ENCODE measurements around the gene AARS2.

The AARS2 gene

DNA sequence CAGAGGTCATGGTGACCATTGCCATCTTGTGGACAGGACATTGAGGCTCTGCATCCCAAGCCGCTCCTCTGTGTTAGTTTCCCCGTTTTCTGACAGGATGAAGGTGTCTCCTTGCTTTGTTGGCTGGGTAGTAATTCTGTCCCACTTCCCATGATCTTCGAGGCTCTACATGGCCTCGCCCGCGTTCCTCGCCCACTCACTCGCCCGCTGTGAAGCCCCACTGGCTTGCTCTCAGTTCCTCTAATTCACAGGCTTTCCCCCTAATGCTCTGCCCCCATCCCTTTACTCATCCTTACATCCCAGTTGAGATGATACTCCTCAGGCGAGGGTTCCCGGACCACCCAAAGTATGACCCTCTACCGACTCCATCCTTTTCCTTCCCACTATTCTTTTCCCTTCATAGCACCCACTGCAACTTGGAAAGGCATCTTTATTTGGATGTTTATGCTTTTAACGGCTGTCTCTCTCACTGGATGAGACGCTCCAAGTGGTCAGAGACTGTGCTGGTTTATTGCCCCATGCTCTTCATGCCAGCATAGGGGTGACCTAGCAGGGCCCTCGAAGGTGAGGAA is 55.3 kb downstream of the AARS2 start:
- peak overlapping the region; percentile 49 for H3K27ac ChIP-seq (ENCODE audit: low read length)
- peak overlapping the region; percentile 45 to 71 for H3K4me3 ChIP-seq (ENCODE audit: low read depth in 1 of 2, low read length in 2 of 2)
- no peaks in the 10 kb centered on the region for H3K9me3 ChIP-seq (ENCODE audit: control insufficient read depth in 1 of 2, low read length in 2 of 2)
- H3K4me1 ChIP-seq (ENCODE audit: control insufficient read depth in 1 of 2, insufficient read depth in 2 of 2, low read length in 2 of 2), result peaks cover 9 to 45% of the 10 kb centered on the region in 2 donors
- peaks cover 33 to 39% of the 10 kb centered on the region in 2 donors for H3K36me3 ChIP-seq (ENCODE audit: control insufficient read depth in 1 of 2, insufficient read depth in 2 of 2, low read length in 2 of 2)
- H3K27me3 ChIP-seq (ENCODE audit: low read depth, low read length), result no peaks in the 10 kb centered on the region

DNA sequence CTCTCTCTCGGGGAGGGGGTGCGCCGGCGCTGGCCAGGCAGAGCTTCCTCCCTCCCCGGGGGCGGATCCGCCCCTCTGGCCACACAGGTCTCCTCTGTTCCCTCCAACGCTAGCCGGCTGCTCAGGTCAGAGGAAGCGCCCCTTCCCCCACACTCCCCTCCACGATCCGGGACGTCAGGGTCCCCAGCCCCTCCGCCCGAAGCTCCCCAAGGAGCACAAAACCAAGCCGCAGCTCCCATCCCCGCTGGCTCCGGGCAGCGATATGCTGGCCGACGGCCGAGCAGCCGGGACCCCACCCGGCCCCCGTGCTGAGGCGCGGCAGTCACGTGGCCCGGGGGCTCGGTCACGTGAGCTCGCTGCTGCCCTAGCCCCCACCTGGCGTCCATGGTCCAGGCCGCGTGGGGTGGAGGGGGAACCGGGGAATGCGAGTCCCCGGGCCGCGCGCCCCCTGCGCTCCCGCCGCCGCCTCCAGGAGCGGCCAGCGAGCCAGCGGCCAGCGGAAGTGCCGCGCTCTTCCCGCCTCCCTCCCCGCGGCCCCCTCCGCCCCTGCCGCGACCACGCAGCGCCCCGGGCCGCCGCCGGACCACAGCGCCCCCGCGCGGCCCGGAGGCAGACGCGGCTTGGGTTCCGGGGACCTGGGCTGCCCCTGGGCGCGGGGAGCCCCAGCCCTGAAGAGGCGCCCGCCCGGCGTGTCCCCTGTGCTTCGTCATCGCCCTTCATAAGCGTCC is 56.0 kb downstream of the AARS2 start, which contains the start of gene SLC35B2:
SLC35B2 (minus strand) TSS at position 504 of the 728 bp plus-strand sequence; CDS start at position 386, 118 bp downstream.
- Histone ChIP-seq H3K27ac (ENCODE audit: low read length) (peak within 1 kb of the TSS; percentile 49), H3K4me1 (ENCODE audit: control insufficient read depth in 1 of 2, insufficient read depth in 2 of 2, low read length in 2 of 2) (peaks cover 9 to 41% of the 10 kb centered on the region in 2 donors), H3K36me3 (ENCODE audit: control insufficient read depth in 1 of 2, insufficient read depth in 2 of 2, low read length in 2 of 2) (peaks cover 39 to 43% of the 10 kb centered on the region in 2 donors)

DNA sequence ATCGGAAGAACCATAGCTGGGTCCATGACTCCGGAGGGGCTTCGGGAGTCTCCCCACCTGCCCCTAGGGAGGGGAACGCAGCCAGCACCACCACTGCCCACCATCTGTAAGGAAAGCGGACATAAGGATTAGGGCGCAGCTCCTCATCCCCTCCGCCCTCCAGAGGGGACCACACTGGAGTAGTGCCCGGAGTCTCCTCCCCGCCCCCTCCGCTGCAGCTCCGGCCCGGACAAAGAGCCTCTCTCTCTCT is 56.4 kb downstream of the AARS2 start:
- H3K27me3 ChIP-seq (ENCODE audit: low read depth, low read length), result no peaks in the 10 kb centered on the region
- H3K27ac ChIP-seq (ENCODE audit: low read length), result peak overlapping the region; percentile 34
- H3K4me3 ChIP-seq (ENCODE audit: low read depth in 1 of 2, low read length in 2 of 2), result peak overlapping the region; percentile 70 to 71
- H3K9me3 ChIP-seq (ENCODE audit: control insufficient read depth in 1 of 2, low read length in 2 of 2), result no peaks in the 10 kb centered on the region
- peaks cover 9 to 38% of the 10 kb centered on the region in 2 donors for H3K4me1 ChIP-seq (ENCODE audit: control insufficient read depth in 1 of 2, insufficient read depth in 2 of 2, low read length in 2 of 2)
- peaks cover 44 to 47% of the 10 kb centered on the region in 2 donors for H3K36me3 ChIP-seq (ENCODE audit: control insufficient read depth in 1 of 2, insufficient read depth in 2 of 2, low read length in 2 of 2)

More for the DNA sequence above, 56.0 kb downstream of the AARS2 start, which contains the start of gene SLC35B2:
- H3K4me3 ChIP-seq (ENCODE audit: low read depth in 1 of 2, low read length in 2 of 2), result peak within 1 kb of the TSS; percentile 70 to 71
- H3K9me3 ChIP-seq (ENCODE audit: control insufficient read depth in 1 of 2, low read length in 2 of 2), result no peaks in the 10 kb centered on the region
- no peaks in the 10 kb centered on the region for H3K27me3 ChIP-seq (ENCODE audit: low read depth, low read length)

DNA sequence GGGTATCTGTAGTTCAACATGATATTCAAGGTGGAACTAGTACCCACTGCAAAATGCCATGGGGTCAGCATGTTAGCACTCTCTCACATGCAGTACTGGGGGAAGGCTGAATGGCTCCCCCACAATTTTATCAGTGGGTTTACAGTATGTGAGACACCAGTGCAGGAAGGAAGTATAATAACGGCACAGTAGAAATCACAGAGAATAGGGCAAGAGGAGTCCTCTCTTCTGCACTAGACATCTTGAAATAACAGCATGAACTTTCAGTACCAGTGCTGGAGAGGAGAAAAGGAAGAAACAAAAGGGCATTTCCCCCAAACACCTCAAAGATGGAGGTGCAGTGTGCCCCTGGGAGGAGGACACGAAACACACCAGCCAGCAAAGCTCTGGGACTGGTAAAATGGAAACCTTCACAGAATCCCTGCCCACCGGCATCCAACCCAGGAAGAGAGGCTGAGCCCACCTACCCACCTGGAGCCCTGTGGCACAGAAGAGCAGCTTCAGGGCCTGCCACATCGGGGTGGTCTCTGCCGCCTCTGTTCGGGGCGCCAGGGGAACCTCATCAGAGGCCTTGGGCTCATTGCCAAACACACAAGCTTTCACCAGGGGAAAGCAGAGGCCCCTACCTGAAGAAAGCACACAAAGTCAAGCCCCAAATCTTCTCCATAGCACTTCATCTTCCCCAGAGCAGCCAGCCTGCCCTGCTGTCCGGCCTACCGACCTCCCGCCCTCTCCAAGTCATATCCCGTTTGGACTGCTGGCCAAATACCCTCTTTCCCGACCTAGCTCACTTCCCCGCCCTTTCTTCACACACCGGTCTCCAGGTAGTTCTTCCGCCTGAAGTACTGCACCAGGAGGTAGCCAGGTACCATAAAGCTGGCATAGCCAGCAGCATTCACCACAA is 57.0 kb downstream of the AARS2 start:
- no peaks in the 10 kb centered on the region for H3K9me3 ChIP-seq (ENCODE audit: control insufficient read depth in 1 of 2, low read length in 2 of 2)
- peaks cover 9 to 38% of the 10 kb centered on the region in 2 donors for H3K4me1 ChIP-seq (ENCODE audit: control insufficient read depth in 1 of 2, insufficient read depth in 2 of 2, low read length in 2 of 2)
- no peaks in the 10 kb centered on the region for H3K27me3 ChIP-seq (ENCODE audit: low read depth, low read length)
- peak overlapping the region; percentile 34 for H3K27ac ChIP-seq (ENCODE audit: low read length)
- peak overlapping the region; percentile 70 to 71 for H3K4me3 ChIP-seq (ENCODE audit: low read depth in 1 of 2, low read length in 2 of 2)
- H3K36me3 ChIP-seq (ENCODE audit: control insufficient read depth in 1 of 2, insufficient read depth in 2 of 2, low read length in 2 of 2), result peaks cover 50 to 53% of the 10 kb centered on the region in 2 donors

DNA sequence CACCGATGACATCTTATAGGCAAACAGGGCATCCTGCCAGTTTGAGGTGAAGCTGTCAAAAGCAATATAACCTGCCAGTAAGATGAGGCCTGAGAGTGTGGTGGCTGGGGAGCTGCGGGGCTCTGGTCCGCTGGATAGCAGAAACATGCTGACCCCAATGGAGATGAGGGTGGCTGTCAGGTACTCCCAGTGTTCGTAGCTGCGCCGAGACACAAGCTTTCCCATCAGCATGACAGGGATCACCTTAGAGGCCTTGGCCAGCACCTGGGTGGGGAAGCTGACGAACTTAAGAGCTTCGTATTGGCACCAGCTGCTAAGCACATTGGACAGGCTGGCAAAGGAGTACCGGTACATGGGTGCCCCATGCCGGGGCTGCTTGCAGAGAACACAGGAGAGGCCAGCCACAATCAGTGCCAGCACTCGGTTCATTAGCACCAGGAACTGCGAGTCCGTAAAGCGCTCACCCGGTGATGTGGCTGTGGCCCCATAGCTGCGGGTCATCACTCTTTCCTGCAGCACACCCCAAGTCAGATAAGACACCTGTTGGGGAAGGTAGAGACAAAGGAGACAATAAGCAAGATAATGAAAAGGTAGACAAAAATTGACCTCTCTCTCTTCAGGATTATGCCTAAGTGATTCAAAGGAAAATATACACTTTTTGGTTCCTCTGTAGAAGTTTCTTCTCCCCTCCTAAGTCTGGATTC is 57.9 kb downstream of the AARS2 start:
- Histone ChIP-seq H3K36me3 (ENCODE audit: control insufficient read depth in 1 of 2, insufficient read depth in 2 of 2, low read length in 2 of 2) (peaks cover 58 to 59% of the 10 kb centered on the region in 2 donors), H3K4me1 (ENCODE audit: control insufficient read depth in 1 of 2, insufficient read depth in 2 of 2, low read length in 2 of 2) (peaks cover 9 to 43% of the 10 kb centered on the region in 2 donors), H3K4me3 (ENCODE audit: low read depth in 1 of 2, low read length in 2 of 2) (no peak overlapping the region), H3K27ac (ENCODE audit: low read length) (no peak overlapping the region), H3K9me3 (ENCODE audit: control insufficient read depth in 1 of 2, low read length in 2 of 2) (no peaks in the 10 kb centered on the region), H3K27me3 (ENCODE audit: low read depth, low read length) (no peaks in the 10 kb centered on the region)

DNA sequence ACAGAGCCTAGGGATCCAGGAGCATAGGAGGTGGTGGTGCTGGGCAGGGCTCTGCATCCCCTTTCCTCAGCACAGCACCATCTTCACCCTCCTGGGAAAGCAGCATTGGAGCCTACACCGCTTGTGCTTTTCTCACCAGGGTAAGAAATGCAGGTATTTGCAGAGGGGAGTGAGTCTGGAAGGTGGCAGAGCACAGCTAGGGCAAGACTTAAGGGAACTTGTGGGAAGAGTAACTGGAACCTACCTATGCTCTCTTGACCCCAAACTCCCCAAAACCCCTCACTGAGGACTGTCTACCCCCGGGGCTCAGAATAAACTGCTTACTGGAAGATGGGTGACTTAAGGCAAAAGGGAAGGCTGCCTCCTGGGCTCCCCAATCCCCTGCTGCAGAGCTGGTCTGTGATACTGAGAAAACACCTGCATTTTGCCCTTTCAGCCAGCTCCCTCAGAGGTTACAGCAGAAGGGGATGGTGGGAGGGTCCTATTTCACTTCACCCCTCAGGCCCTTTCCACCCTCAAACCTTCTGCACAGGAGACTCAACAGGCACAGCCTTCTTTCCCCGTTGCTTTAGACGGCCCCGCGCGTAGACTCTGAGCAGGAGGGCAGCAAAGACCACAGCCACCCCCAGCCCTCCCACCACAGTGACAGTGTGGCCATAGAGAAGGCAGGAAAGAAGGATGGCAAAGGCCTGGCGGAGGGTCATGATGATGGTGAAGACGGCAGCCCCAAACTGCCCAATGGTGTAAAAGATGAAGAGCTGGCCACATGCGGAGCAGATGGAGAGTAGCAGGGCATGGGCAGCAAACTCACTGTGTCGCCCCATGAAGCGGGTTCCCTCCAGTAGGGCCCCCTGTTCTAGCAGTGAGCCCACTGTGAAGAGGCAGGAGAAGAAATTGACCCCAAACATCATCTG is 58.7 kb downstream of the AARS2 start:
- Histone ChIP-seq H3K4me1 (ENCODE audit: control insufficient read depth in 1 of 2, insufficient read depth in 2 of 2, low read length in 2 of 2) (peaks cover 9 to 48% of the 10 kb centered on the region in 2 donors), H3K27me3 (ENCODE audit: low read depth, low read length) (no peaks in the 10 kb centered on the region), H3K9me3 (ENCODE audit: control insufficient read depth in 1 of 2, low read length in 2 of 2) (no peaks in the 10 kb centered on the region), H3K36me3 (ENCODE audit: control insufficient read depth in 1 of 2, insufficient read depth in 2 of 2, low read length in 2 of 2) (peaks cover 59 to 60% of the 10 kb centered on the region in 2 donors), H3K27ac (ENCODE audit: low read length) (no peak overlapping the region), H3K4me3 (ENCODE audit: low read depth in 1 of 2, low read length in 2 of 2) (no peak overlapping the region)

DNA sequence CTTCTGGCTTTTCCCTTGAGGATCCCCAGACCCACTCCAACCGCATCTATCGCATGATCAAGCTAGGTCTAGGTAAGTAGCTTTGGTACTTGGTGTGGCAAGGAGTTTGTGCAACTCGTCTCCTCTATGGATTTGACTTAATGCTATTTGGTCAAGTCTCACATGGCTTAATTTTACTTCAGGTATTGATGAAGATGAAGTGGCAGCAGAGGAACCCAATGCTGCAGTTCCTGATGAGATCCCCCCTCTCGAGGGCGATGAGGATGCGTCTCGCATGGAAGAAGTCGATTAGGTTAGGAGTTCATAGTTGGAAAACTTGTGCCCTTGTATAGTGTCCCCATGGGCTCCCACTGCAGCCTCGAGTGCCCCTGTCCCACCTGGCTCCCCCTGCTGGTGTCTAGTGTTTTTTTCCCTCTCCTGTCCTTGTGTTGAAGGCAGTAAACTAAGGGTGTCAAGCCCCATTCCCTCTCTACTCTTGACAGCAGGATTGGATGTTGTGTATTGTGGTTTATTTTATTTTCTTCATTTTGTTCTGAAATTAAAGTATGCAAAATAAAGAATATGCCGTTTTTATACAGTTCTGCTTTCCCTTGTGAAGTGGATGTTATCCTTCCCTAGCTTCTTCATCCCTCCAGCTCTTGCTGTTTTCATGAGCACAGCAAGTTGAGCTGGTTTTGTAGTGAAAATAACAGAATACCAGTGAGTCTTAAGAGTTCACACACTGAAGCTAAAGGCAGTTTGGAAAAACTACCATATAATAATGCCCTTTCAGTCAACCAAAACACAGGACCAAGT is 59.6 kb downstream of the AARS2 start:
- Histone ChIP-seq H3K27ac (ENCODE audit: low read length) (no peak overlapping the region), H3K27me3 (ENCODE audit: low read depth, low read length) (no peaks in the 10 kb centered on the region), H3K4me3 (ENCODE audit: low read depth in 1 of 2, low read length in 2 of 2) (no peak overlapping the region), H3K4me1 (ENCODE audit: control insufficient read depth in 1 of 2, insufficient read depth in 2 of 2, low read length in 2 of 2) (peaks cover 12 to 58% of the 10 kb centered on the region in 2 donors), H3K9me3 (ENCODE audit: control insufficient read depth in 1 of 2, low read length in 2 of 2) (no peaks in the 10 kb centered on the region), H3K36me3 (ENCODE audit: control insufficient read depth in 1 of 2, insufficient read depth in 2 of 2, low read length in 2 of 2) (peaks cover 65 to 68% of the 10 kb centered on the region in 2 donors)

DNA sequence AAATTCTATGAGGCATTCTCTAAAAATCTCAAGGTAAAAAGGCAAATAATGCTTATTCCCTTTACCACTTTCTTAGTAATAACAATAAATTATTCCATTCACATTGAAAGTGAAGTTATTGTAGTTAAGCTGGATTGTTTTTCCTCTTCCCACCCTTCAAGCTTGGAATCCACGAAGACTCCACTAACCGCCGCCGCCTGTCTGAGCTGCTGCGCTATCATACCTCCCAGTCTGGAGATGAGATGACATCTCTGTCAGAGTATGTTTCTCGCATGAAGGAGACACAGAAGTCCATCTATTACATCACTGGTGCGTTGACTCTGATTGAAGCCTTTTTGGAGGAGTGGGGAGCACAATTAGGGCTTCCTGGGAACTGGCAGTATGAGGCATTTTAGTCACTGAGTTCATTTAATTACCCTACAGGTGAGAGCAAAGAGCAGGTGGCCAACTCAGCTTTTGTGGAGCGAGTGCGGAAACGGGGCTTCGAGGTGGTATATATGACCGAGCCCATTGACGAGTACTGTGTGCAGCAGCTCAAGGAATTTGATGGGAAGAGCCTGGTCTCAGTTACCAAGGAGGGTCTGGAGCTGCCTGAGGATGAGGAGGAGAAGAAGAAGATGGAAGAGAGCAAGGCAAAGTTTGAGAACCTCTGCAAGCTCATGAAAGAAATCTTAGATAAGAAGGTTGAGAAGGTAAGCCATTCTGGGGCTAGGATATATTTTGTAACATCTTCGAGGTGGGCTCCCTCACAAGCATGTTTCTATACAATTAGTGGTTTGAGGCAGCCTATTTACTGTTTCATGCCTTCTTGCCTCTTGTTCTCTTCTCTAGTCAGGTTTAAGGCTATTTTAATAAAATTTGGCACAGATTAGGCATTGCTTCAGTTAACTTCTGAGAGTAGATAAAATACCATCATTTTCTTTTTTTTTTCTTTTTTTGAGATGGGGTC is 61.3 kb downstream of the AARS2 start:
- H3K4me3 ChIP-seq (ENCODE audit: low read depth in 1 of 2, low read length in 2 of 2), result no peak overlapping the region
- H3K27me3 ChIP-seq (ENCODE audit: low read depth, low read length), result no peaks in the 10 kb centered on the region
- H3K36me3 ChIP-seq (ENCODE audit: control insufficient read depth in 1 of 2, insufficient read depth in 2 of 2, low read length in 2 of 2), result peaks cover 64 to 75% of the 10 kb centered on the region in 2 donors
- no peaks in the 10 kb centered on the region for H3K9me3 ChIP-seq (ENCODE audit: control insufficient read depth in 1 of 2, low read length in 2 of 2)
- no peak overlapping the region for H3K27ac ChIP-seq (ENCODE audit: low read length)
- H3K4me1 ChIP-seq (ENCODE audit: control insufficient read depth in 1 of 2, insufficient read depth in 2 of 2, low read length in 2 of 2), result peaks cover 13 to 54% of the 10 kb centered on the region in 2 donors

DNA sequence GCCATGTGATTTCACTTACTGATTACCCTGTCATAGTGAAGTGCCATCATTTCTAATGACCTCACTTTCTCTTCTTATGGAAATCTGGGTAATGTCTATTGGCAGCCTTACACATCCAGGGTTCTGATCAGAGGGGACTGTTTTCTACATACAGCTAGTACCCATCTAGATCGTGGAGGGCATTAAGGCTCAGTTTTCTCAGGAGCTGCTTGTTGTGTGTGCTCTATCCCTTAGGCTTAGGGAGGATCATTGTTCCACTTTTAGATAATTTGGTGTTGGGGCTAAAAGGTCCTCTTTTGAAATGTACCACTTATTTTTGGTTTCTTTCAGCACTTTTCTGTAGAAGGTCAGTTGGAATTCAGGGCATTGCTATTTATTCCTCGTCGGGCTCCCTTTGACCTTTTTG is 62.4 kb downstream of the AARS2 start:
- Histone ChIP-seq H3K27ac (ENCODE audit: low read length) (no peak overlapping the region), H3K27me3 (ENCODE audit: low read depth, low read length) (no peaks in the 10 kb centered on the region), H3K9me3 (ENCODE audit: control insufficient read depth in 1 of 2, low read length in 2 of 2) (no peaks in the 10 kb centered on the region), H3K4me1 (ENCODE audit: control insufficient read depth in 1 of 2, insufficient read depth in 2 of 2, low read length in 2 of 2) (peaks cover 4 to 43% of the 10 kb centered on the region in 2 donors), H3K4me3 (ENCODE audit: low read depth in 1 of 2, low read length in 2 of 2) (no peak overlapping the region), H3K36me3 (ENCODE audit: control insufficient read depth in 1 of 2, insufficient read depth in 2 of 2, low read length in 2 of 2) (peaks cover 64 to 75% of the 10 kb centered on the region in 2 donors)
